HCT116 (cell line): ENCODE results near the gene IFIT1. TPM values are rescaled to one million over a fixed set of nuclear protein-coding genes. Genes with fewer than 3 reads are reported as not detected.
"Not testable (repeated sequence)": the region's sequence is repeated elsewhere in the genome, so short reads cannot be mapped to it uniquely, and the experiment has no call there.

ENCODE experiments used
- ATAC-seq: fragments of 200-7000 bp; cut with Tn5 transposase; 2 replicates; pipeline ENCODE4 v1.9.1; 2020; ENCODE audit warnings: mild to moderate bottlenecking, moderate library complexity
- BruUV-seq: library from RNA; stranded (reverse); fragments of 400-500 nt; replicated peaks from 2 replicates; lab custom pipeline; 2021; lab: Mats Ljungman, UMichigan
- CTCF ChIA-PET: fragments of 300-600 bp; sonication (Branson Sonifier 250); formaldehyde crosslinking; loops from one replicate; lab custom pipeline; 2021; ENCODE audit warnings: antibody characterized with exemption; lab: Charles Lee
- POLR2A ChIA-PET: fragments of 300-600, 350-600 bp; sonication (Branson Sonifier 250); formaldehyde crosslinking; loops from one replicate; lab custom pipeline; 2021; ENCODE audit warnings: antibody characterized with exemption; lab: Charles Lee
- RAD21 ChIA-PET, 2 experiments: fragments of 300-600 bp; sonication (Branson Sonifier 250); formaldehyde crosslinking; loops; one replicate each; lab custom pipeline; 2023; ENCODE audit warnings: low total read pairs in 2 of 2; ENCODE audit not compliant: uncharacterized antibody in 2 of 2, unreplicated experiment in 2 of 2, low non-redundant PET in 1 of 2; lab: Charles Lee
- DNase-seq: peaks from one replicate; pipeline ENCODE4 v3.0.0-alpha.2; 2010; ENCODE audit warnings: low read depth, low spot score
- H2AFZ ChIP-seq: fragments of 200-600 bp; shearing (Covaris generic), sonication (generic); 2 replicates; pipeline ENCODE4 v1.6.1; 2017; ENCODE audit warnings: low read depth, mixed run types, mixed read lengths, antibody characterized with exemption, low read length; ENCODE audit not compliant: poor library complexity, severe bottlenecking
- H3K27ac ChIP-seq: 2 replicates; pipeline ENCODE4 v1.5.1; 2012; ENCODE audit warnings: low read depth, low read length
- H3K27me3 ChIP-seq: fragments of 200-600 bp; sonication (generic); 2 replicates; pipeline ENCODE4 v1.6.1; 2016; ENCODE audit warnings: mixed run types, low read length, mixed read lengths; ENCODE audit not compliant: insufficient read depth
- H3K36me3 ChIP-seq, 2 experiments: fragments of 200-500 bp in 1 of 2; fragments of 200-600 bp in 1 of 2; sonication (Bioruptor generic) in 1 of 2; sonication (generic) in 1 of 2; 2 replicates each; pipeline versions ENCODE4 v1.5.1 to v1.6.1; 2014 to 2016; ENCODE audit warnings: low read length in 2 of 2, inconsistent platforms in 1 of 2, mixed read lengths in 1 of 2, mixed run types in 1 of 2; ENCODE audit not compliant: insufficient read depth in 2 of 2, control insufficient read depth in 1 of 2
- H3K4me1 ChIP-seq, 2 experiments: fragments of 200-600 bp in 1 of 2; sonication (generic) in 1 of 2; 2 replicates each; pipeline versions ENCODE4 v1.5.1 to v1.6.1; 2012 to 2017; ENCODE audit warnings: low read length in 2 of 2, inconsistent platforms in 1 of 2, mild to moderate bottlenecking in 1 of 2, mixed read lengths in 1 of 2, mixed run types in 1 of 2, moderate library complexity in 1 of 2; ENCODE audit not compliant: insufficient read depth in 2 of 2, control insufficient read depth in 1 of 2
- H3K4me2 ChIP-seq: fragments of 200-600 bp; sonication (generic); 2 replicates; pipeline ENCODE4 v1.6.1; 2017; ENCODE audit warnings: mixed run types, low read length, mixed read lengths
- H3K4me3 ChIP-seq, 2 experiments: fragments of 200-600 bp in 1 of 2; sonication (generic) in 1 of 2; replicated peaks in 1 of 2; 2 replicates each; pipeline ENCODE4 v1.5.1; 2011 to 2016; ENCODE audit warnings: low read length in 2 of 2, control low read depth in 1 of 2, low read depth in 1 of 2, mild to moderate bottlenecking in 1 of 2, mixed read lengths in 1 of 2, mixed run types in 1 of 2
- H3K79me2 ChIP-seq: fragments of 200-600 bp; sonication (generic); 2 replicates; pipeline ENCODE4 v1.6.1; 2017; ENCODE audit warnings: mild to moderate bottlenecking, mixed run types, low read length, moderate library complexity, mixed read lengths; ENCODE audit not compliant: insufficient read depth
- H3K9ac ChIP-seq: fragments of 200-600 bp; sonication (generic); 2 replicates; pipeline ENCODE4 v1.6.1; 2016; ENCODE audit warnings: low read length, mixed read lengths
- H3K9me2 ChIP-seq: fragments of 200-600 bp; sonication (generic), shearing (Covaris generic); 2 replicates; pipeline ENCODE4 v1.6.1; 2017; ENCODE audit warnings: mixed run types, mild to moderate bottlenecking, moderate library complexity; ENCODE audit not compliant: insufficient read depth
- H3K9me3 ChIP-seq, 2 experiments: fragments of 200-500 bp in 1 of 2; fragments of 200-600 bp in 1 of 2; sonication (Bioruptor generic) in 1 of 2; sonication (generic) in 1 of 2; 2 replicates each; pipeline ENCODE4 v1.6.1; 2014 to 2017; ENCODE audit warnings: low read length in 2 of 2, mixed read lengths in 2 of 2, inconsistent platforms in 1 of 2, low read depth in 1 of 2, mild to moderate bottlenecking in 1 of 2, mixed run types in 1 of 2, moderate library complexity in 1 of 2; ENCODE audit not compliant: control insufficient read depth in 1 of 2, insufficient read depth in 1 of 2
- H4K20me1 ChIP-seq: fragments of 200-600 bp; sonication (generic), shearing (Covaris generic); 2 replicates; pipeline ENCODE4 v1.6.1; 2017; ENCODE audit warnings: mixed run types, mild to moderate bottlenecking, moderate library complexity; ENCODE audit not compliant: insufficient read depth
- CEBPB ChIP-seq: IDR thresholded peaks from 2 replicates; pipeline ENCODE4 v1.6.1; 2012; ENCODE audit warnings: low read depth
- EGR1 ChIP-seq: IDR thresholded peaks from 2 replicates; pipeline ENCODE4 v1.6.1; 2012; ENCODE audit warnings: low read depth
- RAD21 ChIP-seq: IDR thresholded peaks from 2 replicates; pipeline ENCODE4 v1.6.1; 2012; ENCODE audit warnings: low read depth, mild to moderate bottlenecking
- ZNF274 ChIP-seq: fragments of 200-500 bp; sonication (Bioruptor generic); IDR thresholded peaks from 2 replicates; pipeline ENCODE4 v1.6.1; 2014; ENCODE audit warnings: mild to moderate bottlenecking, low read depth, low read length, inconsistent platforms
- intact Hi-C: fragments of 100-400 bp; cut with micrococcal nuclease; formaldehyde crosslinking; loops from 2 replicates; pipeline ENCODE4 v1.10.0; 2022
- total RNA-seq: library from RNA; stranded (reverse); gene quantifications from one replicate; pipeline ENCODE4 v1.2.1, GENCODE V29; 2021; ENCODE audit not compliant: unreplicated experiment

IFIT1 gene
- total RNA-seq, 1 experiment from 2014 or later, result 3.6 TPM

- H3K27ac ChIP-seq, result no peak overlapping the region
- RAD21 ChIA-PET, result no interaction called here
Observed at GRCh38 chr10:89390476-89391225, 1.8 kb upstream of the IFIT1 start.

GRCh38 chr10:89391226-89391576, 1.2 kb upstream of the IFIT1 start:
- DNase-seq, CTCF ChIA-PET, H2AFZ ChIP-seq, H3K36me3 ChIP-seq, H3K9ac ChIP-seq, H3K9me2 ChIP-seq, H3K4me3 ChIP-seq, H3K4me2 ChIP-seq, H3K79me2 ChIP-seq, RAD21 ChIA-PET, POLR2A ChIA-PET, H3K9me3 ChIP-seq, intact Hi-C loops, H4K20me1 ChIP-seq, BruUV-seq, H3K27ac ChIP-seq, H3K27me3 ChIP-seq, ATAC-seq: not testable (repeated sequence)
- H3K4me1 ChIP-seq, result peaks cover 2 to 11% of the 10 kb centered on the region in 2 experiments; a peak in 3 of 4 replicates

More at GRCh38 chr10:89390476-89391225, 1.8 kb upstream of the IFIT1 start:
- Histone ChIP-seq H3K9ac (no peak overlapping the region), H3K4me2 (no peak overlapping the region), H3K4me3 (no peak overlapping the region), H3K9me2 (no peaks in the 10 kb centered on the region), H3K4me1 (peaks cover 2 to 11% of the 10 kb centered on the region in 2 experiments; a peak in 3 of 4 replicates), H3K79me2 (no peaks in the 10 kb centered on the region), H3K9me3 (no peaks in the 10 kb centered on the region), H3K27me3 (no peaks in the 10 kb centered on the region), H3K36me3 (no peaks in the 10 kb centered on the region), H4K20me1 (no peaks in the 10 kb centered on the region), H2AFZ (no peak overlapping the region)
- BruUV-seq, result no TSS peak
- ChIA-PET POLR2A (no interaction called here), CTCF (interaction anchor here (0.7 to 3.0 kb wide), 2 partner anchors 21 to 91 kb away, joined by 3 to 11 read pairs; no protein-coding TSS in a partner anchor)
- no peak for ATAC-seq
- intact Hi-C loops, result no loop called here
- TF ChIP-seq CEBPB (no peak), EGR1 (no peak), ZNF274 (no peak), RAD21 (no peak)
- no peak for DNase-seq
